Measurements from ENCODE around the gene FHIT. TPM values are rescaled to one million over a fixed set of nuclear protein-coding genes. Genes with fewer than 3 reads are reported as not detected.

The FHIT gene
- total RNA-seq, 1 experiment from 2014 or later = 20.1 TPM

DNA sequence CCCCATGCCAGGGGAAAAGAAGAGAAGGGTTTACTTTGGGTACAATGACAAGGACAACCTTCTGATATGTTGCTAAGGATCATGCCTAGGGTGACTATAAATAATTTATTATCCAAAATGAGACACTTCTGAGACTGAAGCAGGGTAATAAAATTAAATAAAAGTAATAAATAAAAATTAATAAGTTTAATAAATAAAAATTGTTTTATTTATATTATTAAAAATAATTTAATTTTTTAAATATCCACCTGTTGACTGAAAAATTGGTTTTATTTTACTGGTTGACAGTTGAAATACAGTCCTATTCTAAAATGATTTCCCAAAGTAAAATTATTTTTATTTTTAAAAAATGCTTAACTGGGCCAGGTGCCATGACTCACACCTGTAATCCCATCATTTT lies 102.0 kb downstream of the FHIT start:
- H3K4me1 Mint-ChIP-seq (ENCODE audit: insufficient read depth, unreplicated experiment) = no peaks in the 10 kb centered on the region
- intact Hi-C loops (cut with micrococcal nuclease) = no loop called here
- no peak for DNase-seq (ENCODE audit: unreplicated experiment)
- TF ChIP-seq, protein P1, sequence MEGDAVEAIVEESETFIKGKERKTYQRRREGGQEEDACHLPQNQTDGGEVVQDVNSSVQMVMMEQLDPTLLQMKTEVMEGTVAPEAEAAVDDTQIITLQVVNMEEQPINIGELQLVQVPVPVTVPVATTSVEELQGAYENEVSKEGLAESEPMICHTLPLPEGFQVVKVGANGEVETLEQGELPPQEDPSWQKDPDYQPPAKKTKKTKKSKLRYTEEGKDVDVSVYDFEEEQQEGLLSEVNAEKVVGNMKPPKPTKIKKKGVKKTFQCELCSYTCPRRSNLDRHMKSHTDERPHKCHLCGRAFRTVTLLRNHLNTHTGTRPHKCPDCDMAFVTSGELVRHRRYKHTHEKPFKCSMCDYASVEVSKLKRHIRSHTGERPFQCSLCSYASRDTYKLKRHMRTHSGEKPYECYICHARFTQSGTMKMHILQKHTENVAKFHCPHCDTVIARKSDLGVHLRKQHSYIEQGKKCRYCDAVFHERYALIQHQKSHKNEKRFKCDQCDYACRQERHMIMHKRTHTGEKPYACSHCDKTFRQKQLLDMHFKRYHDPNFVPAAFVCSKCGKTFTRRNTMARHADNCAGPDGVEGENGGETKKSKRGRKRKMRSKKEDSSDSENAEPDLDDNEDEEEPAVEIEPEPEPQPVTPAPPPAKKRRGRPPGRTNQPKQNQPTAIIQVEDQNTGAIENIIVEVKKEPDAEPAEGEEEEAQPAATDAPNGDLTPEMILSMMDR (IDR thresholded peaks at IDR 0.05; ENCODE audit: unreplicated experiment) = no peak
- no peaks in the 10 kb centered on the region for H3K36me3 Mint-ChIP-seq (ENCODE audit: insufficient read depth, unreplicated experiment)
- no peaks in the 10 kb centered on the region for H3K9me3 Mint-ChIP-seq (ENCODE audit: unreplicated experiment)
- H3K27me3 Mint-ChIP-seq (ENCODE audit: insufficient read depth, unreplicated experiment) = no peaks in the 10 kb centered on the region
- H3K27ac Mint-ChIP-seq (ENCODE audit: low read depth, unreplicated experiment) = no peak overlapping the region
- CTCF ChIA-PET = no interaction called here
- no TSS peak for BruUV-seq (replicated peaks)
- POLR2A ChIA-PET = no interaction called here
- H3K4me3 Mint-ChIP-seq (ENCODE audit: unreplicated experiment) = no peak overlapping the region

DNA sequence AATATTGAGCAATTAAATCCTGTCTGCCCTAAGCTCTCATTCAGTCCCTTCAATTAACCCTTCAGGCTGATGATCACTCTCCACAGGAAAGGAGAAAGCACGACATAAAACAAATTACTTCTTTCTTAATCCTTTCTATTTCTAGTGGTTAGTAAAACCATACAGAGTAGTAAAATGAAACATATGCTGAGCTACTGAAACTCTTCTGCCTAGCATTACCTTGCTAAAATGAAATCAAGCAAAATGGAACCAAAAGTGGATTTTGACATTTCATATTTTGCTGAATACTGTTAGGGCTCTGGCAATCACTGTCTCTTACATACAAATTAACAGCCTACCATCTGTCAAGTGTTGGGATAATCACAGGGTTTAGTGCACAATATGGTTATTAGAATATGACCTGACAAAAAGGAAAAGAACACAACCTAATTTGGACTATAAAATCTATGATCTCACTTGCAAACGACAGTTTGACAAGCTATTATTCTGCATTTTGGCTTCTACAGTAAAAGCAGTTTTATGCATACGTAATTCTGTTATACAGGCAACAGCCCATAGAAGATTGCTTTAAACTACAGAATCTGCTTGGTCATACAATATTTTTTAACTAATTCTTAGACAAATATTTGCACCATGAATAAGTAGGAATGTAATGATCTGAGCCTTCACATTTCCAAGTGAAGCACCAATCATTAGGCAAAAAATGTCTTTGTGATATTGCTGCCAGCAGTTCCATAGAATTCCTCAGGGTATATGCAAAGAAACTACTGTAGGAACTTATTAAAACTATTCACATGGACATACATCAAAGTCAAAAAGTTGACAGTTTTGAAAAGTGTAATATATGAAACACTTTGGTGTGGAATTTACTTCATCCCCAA lies 105.0 kb downstream of the FHIT start:
- CTCF ChIA-PET = no interaction called here
- H3K36me3 Mint-ChIP-seq (ENCODE audit: insufficient read depth, unreplicated experiment) = no peaks in the 10 kb centered on the region
- no peaks in the 10 kb centered on the region for H3K9me3 Mint-ChIP-seq (ENCODE audit: unreplicated experiment)
- BruUV-seq (replicated peaks) = no TSS peak
- H3K27ac Mint-ChIP-seq (ENCODE audit: low read depth, unreplicated experiment) = no peak overlapping the region
- no peaks in the 10 kb centered on the region for H3K4me1 Mint-ChIP-seq (ENCODE audit: insufficient read depth, unreplicated experiment)
- no peak overlapping the region for H3K4me3 Mint-ChIP-seq (ENCODE audit: unreplicated experiment)
- POLR2A ChIA-PET = interaction anchor here (0.6 kb wide), 1 partner anchor 384 kb away, joined by 3 read pairs; no protein-coding TSS in a partner anchor
- no peak for DNase-seq (ENCODE audit: unreplicated experiment)
- intact Hi-C loops (cut with micrococcal nuclease) = no loop called here
- TF ChIP-seq, protein P1 (IDR thresholded peaks at IDR 0.05; ENCODE audit: unreplicated experiment) = no peak
- no peaks in the 10 kb centered on the region for H3K27me3 Mint-ChIP-seq (ENCODE audit: insufficient read depth, unreplicated experiment)

DNA sequence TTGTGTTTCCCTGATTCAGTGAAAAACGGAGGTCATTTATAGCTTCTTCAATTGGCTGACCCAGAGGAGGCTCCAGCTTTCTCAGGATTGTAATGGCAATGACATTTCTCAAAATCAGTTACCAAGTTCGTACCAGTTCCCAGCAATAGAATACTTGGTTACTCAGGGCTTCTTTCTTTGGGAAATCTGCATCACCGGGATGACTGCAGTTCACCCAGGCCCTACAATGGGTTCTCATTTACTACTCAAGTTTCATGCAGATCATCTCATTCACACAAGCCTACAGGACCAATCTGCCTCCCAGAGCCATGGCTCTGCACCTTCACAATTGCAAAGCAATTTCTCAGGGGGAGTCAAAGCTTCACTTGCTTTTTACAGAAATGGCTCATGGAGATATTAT lies 109.6 kb downstream of the FHIT start:
- no peak overlapping the region for H3K27ac Mint-ChIP-seq (ENCODE audit: low read depth, unreplicated experiment)
- H3K36me3 Mint-ChIP-seq (ENCODE audit: insufficient read depth, unreplicated experiment) = no peaks in the 10 kb centered on the region
- intact Hi-C loops (cut with micrococcal nuclease) = no loop called here
- no peaks in the 10 kb centered on the region for H3K9me3 Mint-ChIP-seq (ENCODE audit: unreplicated experiment)
- TF ChIP-seq, protein P1 (IDR thresholded peaks at IDR 0.05; ENCODE audit: unreplicated experiment) = no peak
- POLR2A ChIA-PET = no interaction called here
- no peak for DNase-seq (ENCODE audit: unreplicated experiment)
- BruUV-seq (replicated peaks) = no TSS peak
- no peak overlapping the region for H3K4me3 Mint-ChIP-seq (ENCODE audit: unreplicated experiment)
- CTCF ChIA-PET = interaction anchor here (1.9 kb wide), 1 partner anchor 10 kb away, joined by 4 read pairs; no protein-coding TSS in a partner anchor
- no peaks in the 10 kb centered on the region for H3K27me3 Mint-ChIP-seq (ENCODE audit: insufficient read depth, unreplicated experiment)
- no peaks in the 10 kb centered on the region for H3K4me1 Mint-ChIP-seq (ENCODE audit: insufficient read depth, unreplicated experiment)

DNA sequence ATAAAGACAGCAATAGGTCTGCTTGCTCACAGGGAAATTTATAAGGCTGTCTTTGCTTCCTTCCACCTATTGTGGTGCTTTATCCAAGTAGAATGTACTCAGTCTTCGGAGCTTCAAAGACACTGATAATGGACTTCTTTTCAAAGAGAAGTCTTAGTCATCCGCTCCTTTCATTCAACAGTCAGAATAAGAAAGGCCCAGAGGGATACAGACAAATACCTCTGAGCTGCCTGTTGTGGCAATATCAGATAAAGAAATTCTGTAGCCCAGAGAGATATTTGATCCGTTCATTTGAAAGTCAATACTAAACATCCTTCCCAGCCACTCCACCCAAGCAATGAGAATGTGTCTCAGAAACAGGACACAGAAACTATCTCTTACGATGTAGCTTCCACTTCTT lies 110.0 kb downstream of the FHIT start:
- BruUV-seq (replicated peaks) = no TSS peak
- no peak for DNase-seq (ENCODE audit: unreplicated experiment)
- intact Hi-C loops (cut with micrococcal nuclease) = no loop called here
- H3K27ac Mint-ChIP-seq (ENCODE audit: low read depth, unreplicated experiment) = no peak overlapping the region
- CTCF ChIA-PET = interaction anchor here (0.7 to 1.9 kb wide), 2 partner anchors 11 to 1202 kb away, joined by 3 to 4 read pairs; no protein-coding TSS in a partner anchor
- no peaks in the 10 kb centered on the region for H3K9me3 Mint-ChIP-seq (ENCODE audit: unreplicated experiment)
- no peaks in the 10 kb centered on the region for H3K27me3 Mint-ChIP-seq (ENCODE audit: insufficient read depth, unreplicated experiment)
- POLR2A ChIA-PET = no interaction called here
- TF ChIP-seq, protein P1 (IDR thresholded peaks at IDR 0.05; ENCODE audit: unreplicated experiment) = no peak
- H3K36me3 Mint-ChIP-seq (ENCODE audit: insufficient read depth, unreplicated experiment) = no peaks in the 10 kb centered on the region
- H3K4me3 Mint-ChIP-seq (ENCODE audit: unreplicated experiment) = no peak overlapping the region
- no peaks in the 10 kb centered on the region for H3K4me1 Mint-ChIP-seq (ENCODE audit: insufficient read depth, unreplicated experiment)

Data from MCF 10A (cell line).